Subcutaneous adipose tissue (tissue), 4 donors: ENCODE results near the gene SHF. TPM values are rescaled to one million over a fixed set of nuclear protein-coding genes. Genes with fewer than 3 reads are reported as not detected.

Experiments used
- CTCF ChIP-seq: fragments of 450-650 bp; IDR thresholded peaks from one replicate; pipeline ENCODE4 v1.5.1; 2016; ENCODE audit warnings: low read depth, mild to moderate bottlenecking, control low read depth, antibody characterized with exemption, moderate library complexity
- total RNA-seq, 4 donors: library from RNA; depleted of rRNA; stranded (reverse); fragments of >200 nt; gene quantifications; one replicate each; pipeline ENCODE4 v1.1.0, GENCODE V29; 2016

Gene SHF
- total RNA-seq, 4 donors from 2014 or later = 0.33 to 7.5 (median 3.7) TPM

GRCh38 chr15:45197512-45197911, 9.7 kb upstream of the SHF start:
- TF ChIP-seq CTCF = no peak

DNA sequence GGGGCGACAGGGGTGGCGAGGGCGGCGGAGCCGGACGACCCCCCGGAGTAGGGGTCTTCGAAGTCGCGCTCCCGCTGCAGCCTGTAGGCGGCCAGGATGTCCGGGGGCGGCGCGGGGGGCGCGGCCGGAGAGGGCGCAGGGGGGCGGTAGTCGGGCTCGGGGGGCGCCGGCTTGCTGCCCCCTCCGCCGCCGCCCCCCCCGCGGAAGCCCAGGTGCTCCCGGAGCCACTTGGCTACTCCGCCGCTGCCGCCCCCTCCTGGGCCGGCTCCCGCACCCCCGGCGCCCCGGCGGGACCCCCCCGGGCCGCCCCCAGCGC, 230 bp downstream of the SHF start:
- TF ChIP-seq CTCF = no peak

DNA sequence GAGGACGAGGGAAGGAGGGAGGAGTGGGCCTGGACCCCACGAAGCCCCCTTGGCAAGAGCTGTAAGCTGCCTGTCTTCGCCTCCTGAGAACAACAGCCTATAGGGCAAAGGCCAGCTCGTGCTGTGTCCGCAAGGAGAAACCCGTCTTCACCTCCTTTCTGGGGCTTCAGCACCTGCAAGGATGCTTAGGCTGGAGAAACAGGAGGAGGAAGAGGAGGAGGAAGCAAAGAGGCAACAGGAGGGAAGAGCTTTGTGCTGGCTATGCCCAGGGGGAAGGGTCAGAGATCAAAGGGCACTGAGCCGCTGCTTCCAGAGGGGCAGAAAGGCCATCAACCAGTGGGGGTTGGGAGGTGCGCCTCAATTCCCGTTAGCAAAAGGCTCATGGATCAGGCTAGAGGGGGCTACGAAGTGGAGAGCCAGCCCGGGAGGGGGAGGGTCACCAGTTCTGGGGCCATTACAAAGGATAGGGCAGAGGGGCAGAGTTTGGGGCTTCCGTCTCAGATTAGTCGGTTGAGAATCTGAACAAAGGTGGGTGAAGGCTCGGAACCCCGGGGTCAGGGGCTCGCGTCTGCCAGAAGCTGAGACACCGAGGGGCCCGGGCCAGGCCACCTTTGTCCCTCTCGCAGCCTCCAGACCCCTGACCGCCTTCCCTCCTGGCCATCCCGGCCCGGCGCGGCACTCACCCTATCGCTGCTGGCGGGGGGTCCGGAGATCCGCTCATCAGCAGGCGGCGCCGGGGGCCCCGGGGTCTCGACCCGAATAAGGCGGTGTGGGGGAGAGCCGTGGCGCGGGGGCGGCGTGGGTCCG, 792 bp downstream of the SHF start:
- no peak for TF ChIP-seq CTCF

GRCh38 chr15:45185903-45186770, 1.6 kb downstream of the SHF start:
- TF ChIP-seq CTCF = no peak

- TF ChIP-seq CTCF = no peak
Observed at GRCh38 chr15:45185069-45185779, 2.5 kb downstream of the SHF start.

GRCh38 chr15:45184562-45185041, 3.2 kb downstream of the SHF start:
- TF ChIP-seq CTCF = no peak

DNA sequence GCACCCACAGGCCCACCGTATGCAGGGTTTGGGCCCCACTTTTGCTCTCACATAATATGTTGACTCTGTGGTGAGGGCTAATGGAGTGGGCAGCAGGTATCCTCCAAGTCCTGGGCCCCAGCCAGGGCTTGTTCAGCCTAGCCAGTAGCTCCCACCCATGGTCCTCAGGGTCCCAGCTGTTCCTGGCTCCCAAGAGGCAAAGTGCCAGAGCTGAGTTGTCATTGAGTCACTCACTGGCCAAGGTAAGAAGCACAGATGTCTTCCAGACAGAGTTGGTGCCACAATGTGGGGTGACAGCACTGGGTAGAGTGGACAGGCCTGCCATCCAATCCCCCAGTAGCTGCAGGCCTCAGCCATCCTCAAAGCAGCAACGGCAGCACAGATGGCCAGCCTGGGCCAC, 4.3 kb downstream of the SHF start:
- no peak for TF ChIP-seq CTCF
